GM18498 (cell line): ENCODE measurements around the gene NSF.
"Not testable (repeated sequence)": the region's sequence is repeated elsewhere in the genome, so short reads cannot be mapped to it uniquely, and the experiment has no call there.

ENCODE experiments used
- ATAC-seq: cut with Tn5 transposase; IDR thresholded peaks from one replicate; pipeline ENCODE4 v1.9.1; 2021; ENCODE audit warnings: mild to moderate bottlenecking, moderate library complexity; ENCODE audit not compliant: unreplicated experiment

NSF gene

GRCh38 chr17:46627452-46627851 lies 37.0 kb downstream of the NSF start:
- not testable (repeated sequence) for ATAC-seq

GRCh38 chr17:46628753-46629436 lies 38.4 kb downstream of the NSF start:
- ATAC-seq, result peak; percentile 54

GRCh38 chr17:46632146-46632545 lies 41.7 kb downstream of the NSF start:
- ATAC-seq, result not testable (repeated sequence)

- not testable (repeated sequence) for ATAC-seq
These were observed 44.4 kb downstream of the NSF start for GRCh38 chr17:46634844-46635243.

GRCh38 chr17:46641861-46642656 lies 51.6 kb downstream of the NSF start:
- ATAC-seq, result not testable (repeated sequence)

GRCh38 chr17:46647251-46647650 lies 56.8 kb downstream of the NSF start:
- not testable (repeated sequence) for ATAC-seq

GRCh38 chr17:46647688-46648278 lies 57.3 kb downstream of the NSF start:
- ATAC-seq, result not testable (repeated sequence)

GRCh38 chr17:46649246-46649645 lies 58.8 kb downstream of the NSF start:
- not testable (repeated sequence) for ATAC-seq

GRCh38 chr17:46652024-46652643 lies 61.7 kb downstream of the NSF start:
- not testable (repeated sequence) for ATAC-seq

- ATAC-seq, result not testable (repeated sequence)
These were observed 67.8 kb downstream of the NSF start for GRCh38 chr17:46658235-46658634.

GRCh38 chr17:46659702-46660101 lies 69.2 kb downstream of the NSF start:
- ATAC-seq, result not testable (repeated sequence)

- ATAC-seq, result not testable (repeated sequence)
These were observed 72.7 kb downstream of the NSF start for GRCh38 chr17:46663123-46663522.

GRCh38 chr17:46663552-46663951 lies 73.1 kb downstream of the NSF start:
- ATAC-seq, result not testable (repeated sequence)

- not testable (repeated sequence) for ATAC-seq
These were observed 75.5 kb downstream of the NSF start for GRCh38 chr17:46665969-46666368.

- ATAC-seq, result not testable (repeated sequence)
These were observed 80.3 kb downstream of the NSF start for GRCh38 chr17:46670789-46671188.

GRCh38 chr17:46672777-46673176 lies 82.3 kb downstream of the NSF start:
- ATAC-seq, result not testable (repeated sequence)

GRCh38 chr17:46677819-46678218 lies 87.3 kb downstream of the NSF start:
- ATAC-seq, result not testable (repeated sequence)

GRCh38 chr17:46683653-46684052 lies 93.2 kb downstream of the NSF start:
- not testable (repeated sequence) for ATAC-seq

- not testable (repeated sequence) for ATAC-seq
These were observed 94.8 kb downstream of the NSF start for GRCh38 chr17:46685284-46685683.

GRCh38 chr17:46692196-46692595 lies 101.7 kb downstream of the NSF start:
- not testable (repeated sequence) for ATAC-seq

- not testable (repeated sequence) for ATAC-seq
These were observed 102.8 kb downstream of the NSF start for GRCh38 chr17:46693283-46693682.
